Activated CD4-positive, alpha-beta T cell treated with anti-CD3 and anti-CD28 coated beads for 24 hours (primary cell): Measurements from ENCODE around the gene NFIA.

ENCODE experiments used
- DNase-seq, 2 donors: peaks; one replicate each; pipeline ENCODE4 v3.0.0-alpha.2; 2020; ENCODE audit warnings: low read depth in 2 of 2

Gene NFIA

DNA sequence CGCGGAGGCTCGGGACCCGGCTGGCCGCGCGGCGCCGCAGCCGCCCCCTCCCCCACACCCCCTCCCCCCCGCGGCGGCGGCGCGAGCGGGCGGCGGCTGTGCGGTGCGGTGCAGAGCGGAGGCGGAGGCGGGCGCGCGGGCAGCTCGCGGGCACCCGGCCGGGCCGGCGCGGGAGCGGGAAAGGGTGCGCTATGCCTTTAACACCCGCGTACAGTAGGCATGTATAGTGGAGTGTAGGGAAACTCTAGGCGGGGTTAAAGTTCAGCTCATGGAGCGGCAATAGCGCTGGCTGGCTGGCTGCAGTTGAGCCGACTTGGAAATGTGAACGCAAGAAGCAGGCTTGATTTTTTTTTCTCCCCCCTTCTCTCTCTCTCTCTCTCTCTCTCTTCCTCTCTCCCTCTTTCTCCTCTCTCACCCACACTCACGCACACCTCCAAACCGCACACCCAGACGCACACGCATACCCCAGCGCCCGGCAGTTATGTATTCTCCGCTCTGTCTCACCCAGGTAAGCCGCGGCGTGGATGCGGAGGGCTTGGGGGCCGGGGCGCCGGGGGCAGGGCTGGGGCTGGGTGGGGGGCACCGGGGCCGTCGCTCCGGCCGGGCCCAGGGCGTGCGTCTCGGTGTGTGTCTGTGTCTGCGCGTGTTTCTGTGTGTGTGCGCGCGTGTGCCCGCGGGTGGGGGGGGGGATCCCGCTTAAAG, at the start of gene NFIA:
NFIA (plus strand) TSS at position 251 of the 702 bp plus-strand sequence.
- DNase-seq, result no peak

DNA sequence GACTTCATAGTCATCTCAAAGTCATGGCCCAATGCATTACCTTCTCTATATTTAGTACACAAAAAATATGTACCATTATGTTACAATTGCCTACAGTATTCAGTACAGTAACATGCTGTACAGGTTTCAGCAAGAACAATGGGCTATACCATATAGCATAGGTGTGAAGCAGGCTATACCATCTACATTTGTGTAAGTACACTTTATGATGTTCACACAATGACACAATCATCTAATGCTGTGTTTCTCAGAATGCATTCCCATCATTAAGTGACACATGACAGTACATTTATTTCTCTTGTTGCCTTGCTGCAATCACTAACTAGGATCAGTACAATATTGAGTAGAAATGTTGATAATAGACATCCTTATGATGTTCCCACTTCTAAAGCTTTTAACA, 46.5 kb upstream of the NFIA start:
- DNase-seq, result no peak

DNA sequence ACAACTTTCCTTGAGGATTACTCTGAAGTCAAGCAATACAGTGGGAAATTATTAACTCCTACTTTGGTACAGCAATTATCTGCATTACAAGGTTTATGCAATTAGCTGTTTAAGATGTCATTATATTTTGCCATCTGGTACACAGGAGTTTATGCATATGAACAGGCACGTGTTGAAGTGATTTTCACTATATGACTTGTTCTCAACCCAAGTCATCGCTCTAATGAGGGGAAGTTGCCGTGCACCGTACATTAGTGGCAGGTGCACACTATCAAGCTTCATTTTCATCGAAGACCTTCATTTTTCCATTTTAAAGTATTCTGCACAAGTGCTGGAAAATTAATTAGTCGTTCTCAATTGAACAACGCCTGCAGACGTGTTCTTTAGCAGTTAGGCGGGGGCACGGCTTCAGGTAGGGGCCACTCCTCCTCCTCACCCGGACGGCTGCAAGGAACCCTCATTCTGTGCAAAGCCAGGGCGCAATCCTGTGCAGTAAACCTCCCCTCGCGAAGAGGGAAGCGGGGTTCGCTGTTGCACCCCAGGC, 39.8 kb upstream of the NFIA start:
- DNase-seq, result no peak

DNA sequence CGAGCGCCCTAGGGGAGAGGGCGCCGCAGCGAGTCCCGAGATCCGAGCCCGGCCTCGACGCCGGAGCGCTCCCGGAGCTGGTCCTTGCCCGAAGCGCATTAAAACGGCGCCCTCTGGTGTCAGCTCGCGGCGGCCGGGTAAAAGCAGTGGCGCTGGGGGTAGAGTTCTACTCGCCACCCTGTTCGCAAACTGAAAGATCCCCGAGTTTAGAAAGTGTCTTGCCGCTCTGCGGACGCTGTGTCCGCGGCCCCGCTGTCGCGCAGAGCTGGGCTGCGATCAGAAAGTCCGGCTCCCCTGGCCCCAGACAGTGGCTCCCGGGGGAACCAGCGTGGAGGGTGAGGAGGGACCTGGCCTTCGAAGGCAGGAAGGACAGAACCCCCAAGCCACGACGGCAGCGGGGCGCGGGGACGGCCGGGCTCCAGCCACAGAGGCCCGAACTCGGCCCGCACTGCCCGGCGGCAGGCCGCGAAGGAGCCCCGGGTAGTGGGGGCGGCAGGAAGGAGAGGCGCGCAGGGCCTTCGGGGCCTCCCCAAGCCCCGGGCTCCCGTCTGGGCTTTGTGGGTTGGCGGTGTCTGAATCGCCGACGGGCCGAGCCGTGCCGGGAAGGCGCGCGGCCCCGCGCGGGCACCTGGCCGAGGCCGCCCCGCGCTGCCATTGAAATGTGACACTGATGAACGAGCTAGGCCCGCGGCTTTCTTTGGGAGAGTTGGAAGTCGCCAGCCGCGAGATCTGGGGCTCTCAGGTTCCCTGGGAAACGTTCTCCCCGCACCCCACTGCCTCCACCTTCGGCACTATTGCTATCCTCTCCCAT, 39.1 kb upstream of the NFIA start:
- DNase-seq, result peak; percentile 79 to 84

DNA sequence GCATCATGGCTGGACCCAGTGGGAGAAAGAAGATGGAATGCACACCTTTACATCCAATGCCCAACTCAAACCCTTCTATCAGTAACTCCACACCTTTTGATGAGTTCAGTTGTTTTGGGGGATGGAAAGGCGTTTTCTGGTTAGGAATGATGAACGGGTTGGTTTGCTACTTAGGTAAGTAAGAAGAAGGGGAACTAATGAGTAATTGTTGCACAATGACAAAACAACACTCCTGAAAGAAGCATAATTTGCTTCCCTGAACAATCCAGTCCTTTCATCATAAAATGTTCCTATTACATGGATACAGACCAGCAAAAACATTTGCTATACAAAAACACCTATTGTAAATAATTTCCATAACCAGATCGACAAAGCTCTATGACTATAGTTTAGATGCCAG, 35.9 kb upstream of the NFIA start:
- DNase-seq, result no peak

DNA sequence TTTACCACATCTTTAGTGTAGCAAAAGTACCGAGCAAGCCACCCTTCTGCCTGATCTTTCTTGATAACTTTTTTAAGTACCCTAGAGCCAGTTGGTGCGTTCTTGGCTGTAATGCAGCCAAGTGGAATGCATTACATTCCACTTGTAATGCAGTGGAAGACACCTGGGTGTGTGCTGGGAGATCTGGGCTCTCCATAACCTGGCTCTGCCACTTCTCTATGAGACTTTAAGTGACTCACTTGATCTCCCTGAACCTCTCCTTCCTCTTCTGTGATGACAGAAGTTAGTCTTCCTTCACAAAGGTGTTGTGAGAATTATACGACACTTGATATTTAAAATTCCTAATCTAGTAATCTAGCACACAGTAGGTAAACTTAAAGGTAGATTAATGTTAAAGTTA, 35.3 kb upstream of the NFIA start:
- DNase-seq, result no peak

DNA sequence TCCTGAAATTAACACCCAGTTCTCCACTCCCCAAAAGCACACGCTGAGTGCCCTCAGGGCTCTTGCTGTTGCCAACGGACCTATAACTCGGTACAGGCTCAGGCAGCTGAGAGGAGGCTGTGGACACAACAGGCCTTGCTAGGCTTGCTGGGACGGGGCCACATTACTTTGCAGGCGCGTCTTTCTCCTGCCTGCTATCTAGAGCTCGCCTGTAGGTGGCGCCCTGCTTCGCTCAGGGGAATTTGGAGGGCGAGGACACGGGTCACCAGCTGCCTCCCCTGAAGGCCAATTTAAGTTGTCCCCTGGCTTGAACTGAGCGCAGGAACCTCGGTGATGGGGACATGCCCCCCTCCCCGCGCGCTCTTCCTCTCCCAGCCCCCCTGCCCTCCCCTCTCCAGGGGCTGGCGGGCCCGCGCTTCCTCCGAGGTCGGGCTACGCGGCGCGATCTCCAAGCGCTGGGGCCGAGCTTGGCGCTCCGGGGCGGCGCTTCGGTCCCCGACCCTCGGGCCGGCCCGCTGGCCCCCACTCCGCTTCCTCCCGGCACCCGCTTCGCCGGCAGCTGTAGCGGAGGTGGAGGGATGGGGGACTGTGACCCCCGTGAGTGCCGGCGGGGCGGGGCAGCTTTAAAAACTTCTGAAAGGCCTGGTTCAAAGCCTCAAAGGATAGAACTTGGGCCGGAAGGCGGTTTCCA, 32.4 kb upstream of the NFIA start:
- peak; percentile 87 for DNase-seq

DNA sequence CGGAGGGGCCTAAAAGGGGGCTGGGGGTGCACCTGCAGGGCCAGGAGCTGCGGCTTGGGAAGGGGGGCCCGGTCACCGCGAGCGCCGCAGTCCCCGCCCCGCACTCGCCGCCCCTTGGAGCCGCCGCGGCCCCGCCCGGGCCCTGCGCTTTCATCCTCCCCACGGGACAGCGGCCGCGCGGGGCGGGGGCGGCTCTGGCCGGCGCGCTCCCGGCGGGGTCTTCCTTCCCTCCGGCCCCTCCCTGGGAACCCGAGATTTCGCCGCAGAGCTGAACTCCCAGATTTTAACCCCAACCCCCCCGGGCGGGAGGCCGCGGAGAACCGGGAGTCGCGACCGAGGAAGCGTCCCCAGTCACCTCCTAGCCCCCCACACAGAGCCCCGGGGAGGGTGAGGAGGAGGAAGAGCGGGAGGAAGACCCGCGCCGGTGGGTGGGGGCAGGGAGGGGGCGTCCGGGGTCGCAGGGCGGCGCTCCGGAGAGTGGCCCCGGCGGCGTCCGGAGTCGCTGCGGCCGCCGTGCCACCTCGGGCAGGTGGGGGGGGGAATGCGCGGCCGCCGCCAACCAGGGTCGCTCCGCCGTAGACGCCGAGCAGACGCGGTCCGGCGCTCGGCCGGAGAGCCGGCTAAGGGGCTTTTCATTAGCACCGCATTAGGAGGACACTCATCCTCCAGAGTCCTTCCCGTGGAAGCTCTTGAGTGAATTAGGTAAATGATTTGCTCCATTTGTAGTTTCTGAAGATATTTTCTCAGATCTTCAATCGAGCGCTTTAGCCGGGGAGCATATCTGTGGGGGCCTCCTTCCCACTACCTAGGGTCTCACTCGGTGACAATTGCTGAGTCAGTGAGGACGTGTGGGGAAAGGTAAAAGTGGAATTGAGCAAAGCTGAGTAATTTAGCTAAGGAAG, 31.6 kb upstream of the NFIA start:
- no peak for DNase-seq

DNA sequence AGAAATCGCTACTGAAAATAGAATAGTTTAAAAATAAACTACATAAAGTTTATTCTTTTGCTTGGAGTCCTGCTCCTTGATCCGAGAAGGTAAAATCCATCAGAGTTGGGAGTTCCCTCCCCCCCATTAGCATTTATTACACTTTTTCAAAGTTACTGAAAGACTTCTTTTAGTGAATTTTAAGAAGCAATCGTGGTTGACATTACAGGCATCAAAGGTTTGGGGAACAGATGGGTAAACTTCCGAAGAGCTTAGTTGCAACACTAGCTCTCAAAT, 31.0 kb upstream of the NFIA start:
- DNase-seq, result no peak

DNA sequence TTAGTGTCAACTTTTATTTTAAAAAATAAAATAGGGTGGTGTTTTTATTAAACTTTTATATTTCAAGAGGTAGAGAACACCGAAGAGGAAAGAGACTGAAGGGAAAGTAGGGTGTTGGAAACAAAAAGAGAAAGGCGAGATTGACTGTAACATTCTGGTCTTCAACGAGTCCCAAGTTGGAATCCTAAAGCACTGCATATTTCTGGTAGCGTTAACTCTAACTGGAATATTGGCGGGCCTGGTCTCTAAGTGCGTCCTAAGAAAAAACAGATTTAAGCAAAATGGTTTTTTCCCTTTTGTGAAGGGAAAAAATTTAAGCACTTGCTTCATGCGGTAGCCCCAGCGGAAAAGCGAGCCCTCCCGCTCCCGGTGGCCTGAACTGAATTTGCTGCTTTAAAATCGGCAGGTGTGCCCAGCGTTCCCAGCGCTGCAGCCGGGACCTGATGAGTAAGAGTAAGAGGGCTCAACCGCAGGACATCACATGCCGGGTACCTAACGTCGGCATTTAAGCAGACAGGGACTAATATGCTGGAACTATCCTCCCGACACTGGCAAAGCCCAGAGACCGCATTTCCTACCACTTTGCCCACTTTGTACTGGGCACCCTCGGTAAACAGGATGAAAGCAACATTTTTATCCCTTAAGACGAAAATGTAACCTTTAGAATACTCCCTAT, 30.5 kb upstream of the NFIA start:
- DNase-seq, result no peak

DNA sequence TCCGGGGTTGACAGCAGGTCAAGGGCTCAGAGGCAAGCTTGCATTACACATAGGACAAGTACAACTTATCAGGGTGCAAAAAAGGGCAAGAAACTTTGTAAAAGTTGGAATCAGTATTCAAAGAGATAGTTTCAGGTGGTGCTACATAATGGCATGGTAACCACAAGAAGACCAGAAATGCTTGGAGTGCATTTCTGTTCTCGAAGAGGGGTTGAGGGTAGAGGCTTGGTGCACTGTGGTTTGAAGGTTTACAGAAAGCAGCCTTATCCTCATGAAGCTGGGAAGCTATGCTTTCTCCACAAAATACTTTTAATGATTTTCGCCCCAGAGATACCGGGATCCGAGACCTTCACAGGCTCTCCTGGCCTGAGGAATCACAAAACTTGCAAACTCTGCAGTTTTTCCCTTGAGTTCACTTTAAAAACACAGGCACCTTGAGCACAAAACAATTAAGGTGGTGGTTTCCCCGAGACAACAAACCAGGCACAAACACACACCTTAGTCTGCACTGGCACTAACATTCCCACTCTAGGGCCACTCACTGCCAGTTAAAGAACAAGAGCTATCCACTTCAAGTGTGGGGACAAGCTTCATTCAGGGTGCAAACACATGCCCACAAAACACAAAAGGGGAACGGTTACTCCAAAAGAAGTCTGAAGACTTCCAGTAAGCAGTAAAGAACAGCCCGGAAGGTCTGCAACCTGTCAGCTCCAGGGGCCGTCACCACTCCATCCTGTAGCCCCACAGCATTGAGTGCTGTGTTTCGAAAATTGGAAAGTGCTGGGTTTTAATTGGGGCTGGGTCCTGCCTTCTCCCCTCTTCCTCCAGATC, 29.8 kb upstream of the NFIA start:
- DNase-seq, result no peak

DNA sequence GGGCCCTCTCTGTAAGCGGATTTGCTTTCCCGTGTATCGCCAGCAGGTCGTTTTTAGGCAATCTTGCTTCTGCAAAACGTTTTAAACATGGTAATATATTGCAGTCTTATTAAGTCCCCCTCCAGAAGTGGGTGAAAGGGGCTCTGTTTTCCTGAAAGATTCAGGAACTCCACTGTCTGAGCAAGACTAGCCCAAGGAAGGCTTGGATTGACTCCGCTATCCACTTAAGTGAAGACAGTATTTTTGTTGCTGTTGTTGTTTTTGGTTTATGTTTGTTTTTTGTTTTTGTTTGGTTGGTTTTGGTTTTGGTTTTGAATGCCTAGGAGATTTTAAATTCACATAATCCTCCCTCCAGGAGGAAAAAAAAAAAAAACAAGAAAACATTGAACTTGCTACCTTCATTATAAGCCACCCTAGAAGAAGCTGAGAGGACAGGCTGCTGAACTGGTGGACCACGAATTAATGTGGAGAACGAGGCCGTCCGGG, 29.1 kb upstream of the NFIA start:
- DNase-seq, result no peak

DNA sequence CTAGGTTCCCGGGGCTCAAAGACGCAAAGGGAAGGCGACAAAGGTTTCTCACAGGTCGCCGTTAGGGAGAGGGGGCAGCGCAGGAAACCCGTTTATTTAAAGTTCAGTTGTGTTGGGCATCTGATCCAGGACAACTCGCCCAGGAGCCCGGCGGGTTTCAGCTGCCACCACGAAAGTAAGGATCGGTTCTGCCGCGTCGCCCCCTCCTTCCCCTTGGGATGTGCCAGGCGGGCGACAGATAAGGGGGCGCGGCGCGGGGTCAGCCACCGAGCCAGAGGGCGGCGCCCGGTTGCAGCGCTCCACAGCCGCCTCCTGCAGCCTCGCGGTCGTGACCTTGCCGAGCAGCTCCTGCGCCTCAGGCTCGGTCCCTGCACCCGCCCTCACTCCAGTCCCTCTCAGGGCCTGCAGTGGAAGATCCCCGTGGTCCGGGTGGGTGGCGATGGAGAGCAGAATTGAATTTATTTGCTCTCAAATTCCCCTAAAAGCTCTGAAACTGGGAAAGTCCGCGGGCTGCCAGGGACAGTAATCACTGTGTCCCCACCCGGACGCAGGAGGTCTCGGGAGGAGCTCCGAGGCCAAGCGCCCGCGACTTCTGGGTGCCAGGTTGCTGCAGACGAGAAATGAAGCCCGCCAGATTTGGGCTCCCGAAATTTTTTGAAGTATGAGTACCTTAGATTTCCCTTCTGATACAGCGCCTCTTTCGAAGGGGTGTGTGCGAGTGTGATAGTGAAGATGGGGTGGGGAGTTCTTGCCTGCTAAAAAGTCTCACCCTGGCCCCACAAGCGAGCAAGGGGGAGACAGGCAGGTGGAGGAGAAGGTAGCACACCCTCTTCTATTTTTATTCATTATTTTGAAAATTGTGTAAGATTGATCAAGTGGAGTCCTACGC, 28.4 kb upstream of the NFIA start:
- no peak for DNase-seq

DNA sequence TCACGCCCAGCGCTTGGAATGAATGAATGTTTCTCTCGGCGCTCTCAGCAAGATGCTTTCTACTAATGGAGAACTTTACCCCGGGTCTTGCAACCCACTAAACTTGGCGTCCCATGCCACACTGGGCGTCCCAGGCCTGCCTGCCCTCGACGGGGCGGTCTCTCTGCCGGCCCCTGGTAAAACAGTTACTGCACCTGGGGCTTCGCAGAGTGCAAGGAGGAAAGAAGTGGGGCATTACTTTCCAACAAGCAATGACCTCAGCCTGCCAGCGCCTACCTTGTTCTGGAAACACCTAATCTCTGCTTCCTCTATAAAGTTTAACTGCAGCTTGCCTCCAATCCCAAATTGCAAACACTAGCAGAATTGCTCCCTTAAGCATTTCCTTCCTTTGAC, 27.8 kb upstream of the NFIA start:
- no peak for DNase-seq

DNA sequence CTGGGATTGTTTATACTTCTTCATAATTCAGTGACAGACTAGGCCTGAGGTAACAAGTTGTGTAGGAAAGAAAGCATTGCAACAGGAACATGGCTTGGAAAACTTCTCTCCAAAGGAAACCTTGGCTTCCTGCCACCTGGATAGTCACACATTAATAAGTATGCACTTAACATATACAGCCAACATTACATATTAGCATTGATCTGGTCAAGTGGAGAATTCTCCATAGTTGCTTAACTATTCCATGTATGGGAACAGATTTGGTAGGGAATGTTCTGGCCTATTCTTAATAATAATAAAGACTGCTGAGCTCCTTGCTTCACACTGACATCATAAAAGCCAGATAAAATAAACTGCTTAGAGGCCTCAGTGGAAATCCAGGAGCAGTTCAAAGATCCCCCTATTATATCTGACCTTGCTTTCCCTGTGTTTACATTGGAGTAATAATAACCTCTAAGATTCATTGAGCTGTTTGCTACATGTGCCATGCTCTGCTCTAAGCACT, 27.2 kb upstream of the NFIA start:
- no peak for DNase-seq

DNA sequence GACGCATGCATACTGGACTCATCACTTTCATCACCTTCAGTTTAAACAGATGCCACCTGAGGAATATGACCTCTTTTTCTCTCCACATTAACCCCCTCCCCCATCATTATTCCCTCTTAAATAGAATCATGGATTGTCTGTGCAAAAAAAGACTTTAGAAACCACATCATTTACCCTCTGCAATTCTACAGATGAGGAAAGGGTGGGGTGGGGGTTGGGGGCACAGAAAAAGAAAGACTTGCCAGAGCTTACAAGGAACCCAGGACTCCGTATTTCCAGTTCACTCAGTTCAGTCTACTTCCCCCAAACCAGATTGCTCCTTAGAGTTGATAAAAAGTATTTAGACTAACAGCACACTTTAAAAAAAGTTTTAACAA, 26.2 kb upstream of the NFIA start:
- no peak for DNase-seq

DNA sequence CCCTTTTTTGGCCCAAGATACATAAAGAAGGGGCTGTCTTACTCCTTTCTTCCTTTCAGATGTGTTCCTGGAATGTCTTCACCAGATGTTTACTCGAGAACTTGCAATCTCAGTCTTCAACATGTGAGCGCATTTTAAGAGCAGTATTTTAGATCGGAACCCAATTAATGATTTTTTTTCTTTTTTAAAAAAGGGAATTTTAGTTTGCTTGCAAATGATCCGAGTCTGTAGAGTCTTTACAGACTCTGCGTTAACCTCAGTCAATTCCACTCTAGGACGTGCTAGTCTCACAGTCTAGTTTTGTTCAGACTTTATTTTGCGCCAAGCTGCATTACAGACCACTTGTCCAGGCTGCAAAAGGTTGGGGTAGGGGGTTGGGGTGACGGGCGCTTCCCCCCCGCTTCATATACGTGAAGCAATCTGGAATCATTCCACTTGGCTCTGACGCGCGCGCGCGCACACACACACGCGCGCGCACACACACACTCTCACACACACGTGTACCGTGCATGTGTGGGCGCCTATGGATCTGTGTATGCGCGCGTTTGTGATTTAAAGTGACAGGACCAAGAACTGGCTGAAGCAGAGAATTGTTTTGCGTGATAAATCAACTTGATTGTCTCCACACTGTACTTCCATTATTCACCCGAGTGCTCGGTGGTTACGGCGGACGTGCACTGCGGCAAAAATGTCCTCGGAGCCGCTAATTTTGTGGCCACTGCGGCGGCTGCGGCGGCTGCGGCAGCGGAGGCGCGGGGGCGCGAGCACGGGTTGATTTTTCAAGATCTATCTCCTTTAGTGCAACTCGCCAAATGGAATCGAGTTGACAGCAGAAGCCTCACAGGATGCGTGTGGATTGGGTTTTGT, 25.6 kb upstream of the NFIA start:
- DNase-seq, result no peak
